MCF 10A (cell line): ENCODE results near the gene PLEKHA7. TPM values are rescaled to one million over a fixed set of nuclear protein-coding genes. Genes with fewer than 3 reads are reported as not detected.

Source experiments
- BruUV-seq: library from RNA; stranded (reverse); fragments of 400-500 nt; replicated peaks from 2 replicates; lab custom pipeline; 2021; lab: Mats Ljungman, UMichigan
- CTCF ChIA-PET: fragments of 300-600 bp; sonication (Branson Sonifier 250); formaldehyde crosslinking; extraction: SDS; loops from one replicate; lab custom pipeline; 2021; ENCODE audit warnings: antibody characterized with exemption, inconsistent platforms; lab: Yijun Ruan, JAX
- POLR2A ChIA-PET: fragments of 300-600, 350-650 bp; sonication (Branson Sonifier 250); formaldehyde crosslinking; extraction: SDS; loops from one replicate; lab custom pipeline; 2020; ENCODE audit warnings: antibody characterized with exemption, inconsistent platforms; lab: Yijun Ruan, JAX
- DNase-seq: peaks from one replicate; pipeline ENCODE4 v3.0.0-alpha.2; 2018; ENCODE audit not compliant: unreplicated experiment
- H3K27ac Mint-ChIP-seq: one replicate; pipeline ENCODE4 v1.8.0; 2022; ENCODE audit warnings: mild to moderate bottlenecking, low read depth, mixed read lengths; ENCODE audit not compliant: unreplicated experiment
- H3K27me3 Mint-ChIP-seq: one replicate; pipeline ENCODE4 v1.8.0; 2022; ENCODE audit warnings: mixed read lengths; ENCODE audit not compliant: insufficient read depth, unreplicated experiment
- H3K36me3 Mint-ChIP-seq: one replicate; pipeline ENCODE4 v1.8.0; 2022; ENCODE audit warnings: mild to moderate bottlenecking, moderate library complexity, mixed read lengths; ENCODE audit not compliant: insufficient read depth, unreplicated experiment
- H3K4me1 Mint-ChIP-seq: one replicate; pipeline ENCODE4 v1.8.0; 2022; ENCODE audit warnings: mixed read lengths; ENCODE audit not compliant: insufficient read depth, unreplicated experiment
- H3K4me3 Mint-ChIP-seq: one replicate; pipeline ENCODE4 v1.8.0; 2022; ENCODE audit warnings: mild to moderate bottlenecking, moderate library complexity, mixed read lengths; ENCODE audit not compliant: unreplicated experiment
- H3K9me3 Mint-ChIP-seq: one replicate; pipeline ENCODE4 v1.8.0; 2022; ENCODE audit warnings: mixed read lengths; ENCODE audit not compliant: unreplicated experiment
- intact Hi-C: fragments of 100-400 bp; cut with micrococcal nuclease; formaldehyde crosslinking; loops from 2 replicates; pipeline ENCODE4 v1.14.1; 2022
- total RNA-seq: library from RNA; stranded (reverse); gene quantifications from 2 replicates; pipeline ENCODE4 v1.2.3, GENCODE V29; 2022
- TF ChIP-seq, protein P1 (sequence below): fragments of 200-600 bp; IDR thresholded peaks from one replicate; pipeline ENCODE4 v1.8.0; 2022; ENCODE audit warnings: antibody characterized with exemption, mild to moderate bottlenecking; ENCODE audit not compliant: unreplicated experiment

PLEKHA7 gene
- total RNA-seq, 1 experiment from 2014 or later = 2.8 TPM

DNA sequence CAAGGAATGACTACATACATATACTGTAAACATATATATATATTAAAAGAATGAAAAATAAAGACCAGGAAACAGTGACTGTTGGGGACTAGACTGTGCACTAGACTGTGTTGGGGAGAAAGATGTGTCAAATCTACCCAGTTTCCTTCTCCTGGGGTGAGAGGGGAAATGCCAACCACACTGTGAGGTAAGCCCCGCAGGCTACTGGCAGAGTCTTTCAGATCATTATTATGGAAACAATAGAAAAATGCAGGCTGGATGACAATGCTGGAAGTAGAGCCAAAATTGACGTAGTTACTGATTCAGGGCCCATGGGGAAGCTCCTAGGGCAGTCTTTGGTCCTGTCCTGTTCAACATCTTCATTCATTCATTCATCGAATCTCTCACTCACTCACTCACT lies 174.4 kb downstream of the PLEKHA7 start:
- POLR2A ChIA-PET = no interaction called here
- H3K4me1 Mint-ChIP-seq = no peaks in the 10 kb centered on the region
- no peaks in the 10 kb centered on the region for H3K27me3 Mint-ChIP-seq
- peak; percentile 37 for DNase-seq
- no TSS peak for BruUV-seq
- H3K27ac Mint-ChIP-seq = no peak overlapping the region
- no peaks in the 10 kb centered on the region for H3K36me3 Mint-ChIP-seq
- TF ChIP-seq, protein P1, sequence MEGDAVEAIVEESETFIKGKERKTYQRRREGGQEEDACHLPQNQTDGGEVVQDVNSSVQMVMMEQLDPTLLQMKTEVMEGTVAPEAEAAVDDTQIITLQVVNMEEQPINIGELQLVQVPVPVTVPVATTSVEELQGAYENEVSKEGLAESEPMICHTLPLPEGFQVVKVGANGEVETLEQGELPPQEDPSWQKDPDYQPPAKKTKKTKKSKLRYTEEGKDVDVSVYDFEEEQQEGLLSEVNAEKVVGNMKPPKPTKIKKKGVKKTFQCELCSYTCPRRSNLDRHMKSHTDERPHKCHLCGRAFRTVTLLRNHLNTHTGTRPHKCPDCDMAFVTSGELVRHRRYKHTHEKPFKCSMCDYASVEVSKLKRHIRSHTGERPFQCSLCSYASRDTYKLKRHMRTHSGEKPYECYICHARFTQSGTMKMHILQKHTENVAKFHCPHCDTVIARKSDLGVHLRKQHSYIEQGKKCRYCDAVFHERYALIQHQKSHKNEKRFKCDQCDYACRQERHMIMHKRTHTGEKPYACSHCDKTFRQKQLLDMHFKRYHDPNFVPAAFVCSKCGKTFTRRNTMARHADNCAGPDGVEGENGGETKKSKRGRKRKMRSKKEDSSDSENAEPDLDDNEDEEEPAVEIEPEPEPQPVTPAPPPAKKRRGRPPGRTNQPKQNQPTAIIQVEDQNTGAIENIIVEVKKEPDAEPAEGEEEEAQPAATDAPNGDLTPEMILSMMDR = no peak
- H3K4me3 Mint-ChIP-seq = no peak overlapping the region
- H3K9me3 Mint-ChIP-seq = no peaks in the 10 kb centered on the region
- CTCF ChIA-PET = interaction anchor here (0.7 to 2.6 kb wide), 2 partner anchors 14 to 19 kb away, joined by 3 to 10 read pairs; no protein-coding TSS in a partner anchor
- intact Hi-C loops = no loop called here

- intact Hi-C loops = no loop called here
- Mint-ChIP-seq H3K4me3 (no peak overlapping the region), H3K36me3 (no peaks in the 10 kb centered on the region), H3K4me1 (no peaks in the 10 kb centered on the region), H3K9me3 (no peaks in the 10 kb centered on the region), H3K27ac (no peak overlapping the region), H3K27me3 (no peaks in the 10 kb centered on the region)
- no TSS peak for BruUV-seq
- ChIA-PET POLR2A (interaction anchor here (0.8 kb wide), 1 partner anchor 90 kb away, joined by 5 read pairs; no protein-coding TSS in a partner anchor), CTCF (interaction anchor here (1.3 to 4.3 kb wide), 2 partner anchors 14 to 55 kb away, joined by 4 to 39 read pairs; no protein-coding TSS in a partner anchor)
- DNase-seq = no peak
- TF ChIP-seq, protein P1 = no peak
Observed at GRCh38 chr11:16834384-16834783, 179.8 kb downstream of the PLEKHA7 start.

DNA sequence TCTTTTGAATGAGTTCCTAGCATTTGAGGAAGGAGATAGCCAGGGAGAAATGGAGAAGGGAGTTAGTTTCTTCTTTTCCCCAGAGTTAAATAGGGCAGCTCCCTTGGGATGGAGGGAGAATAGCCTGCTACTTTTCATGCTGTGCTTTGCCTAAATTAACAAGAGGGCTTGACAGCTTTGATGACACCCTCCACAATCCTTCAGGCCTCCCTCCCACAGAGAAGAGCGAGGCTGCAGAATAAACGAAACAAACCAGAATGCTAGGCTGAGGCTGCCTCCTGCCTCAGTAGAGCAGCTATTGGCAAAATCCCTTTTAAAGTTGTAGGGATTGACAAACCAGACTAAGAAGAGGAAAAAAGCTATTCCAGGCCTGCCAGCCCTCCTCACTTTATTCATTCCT lies 181.2 kb downstream of the PLEKHA7 start:
- no peaks in the 10 kb centered on the region for H3K27me3 Mint-ChIP-seq
- H3K4me3 Mint-ChIP-seq = no peak overlapping the region
- DNase-seq = no peak
- no peak overlapping the region for H3K27ac Mint-ChIP-seq
- no peaks in the 10 kb centered on the region for H3K4me1 Mint-ChIP-seq
- BruUV-seq = no TSS peak
- intact Hi-C loops = no loop called here
- H3K9me3 Mint-ChIP-seq = no peaks in the 10 kb centered on the region
- H3K36me3 Mint-ChIP-seq = no peaks in the 10 kb centered on the region
- ChIA-PET CTCF (interaction anchor here (0.6 to 4.3 kb wide), 5 partner anchors 13 to 230 kb away, joined by 3 to 39 read pairs (median 5); no protein-coding TSS in a partner anchor), POLR2A (no interaction called here)
- TF ChIP-seq, protein P1 = no peak

DNA sequence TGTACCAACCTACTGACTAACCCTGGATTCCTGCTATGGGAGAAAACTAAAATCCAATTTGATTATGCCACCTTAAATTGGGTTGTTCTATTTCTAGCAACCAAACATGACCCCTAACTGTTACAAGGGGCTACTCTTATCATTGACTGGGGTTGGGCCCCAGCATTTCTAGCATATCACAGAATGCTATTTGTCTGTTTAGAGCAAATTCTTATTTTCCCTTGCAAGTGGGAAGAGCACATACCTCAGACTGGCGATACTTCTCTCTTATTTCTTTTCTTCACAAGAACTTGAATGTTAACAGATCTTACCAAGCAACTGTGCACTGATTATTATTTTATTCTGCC lies 182.0 kb downstream of the PLEKHA7 start:
- no peak overlapping the region for H3K27ac Mint-ChIP-seq
- DNase-seq = no peak
- BruUV-seq = no TSS peak
- no peaks in the 10 kb centered on the region for H3K27me3 Mint-ChIP-seq
- H3K4me3 Mint-ChIP-seq = no peak overlapping the region
- TF ChIP-seq, protein P1 = no peak
- no peaks in the 10 kb centered on the region for H3K36me3 Mint-ChIP-seq
- intact Hi-C loops = no loop called here
- no peaks in the 10 kb centered on the region for H3K4me1 Mint-ChIP-seq
- no peaks in the 10 kb centered on the region for H3K9me3 Mint-ChIP-seq
- ChIA-PET CTCF (interaction anchor here (1.7 to 4.3 kb wide), 3 partner anchors 12 to 47 kb away, joined by 3 to 39 read pairs (median 10); no protein-coding TSS in a partner anchor), POLR2A (no interaction called here)
